K562 (cell line): ENCODE data around the gene B4GALNT3. TPM values are rescaled to one million over a fixed set of nuclear protein-coding genes. Genes with fewer than 3 reads are reported as not detected.

ENCODE experiments used
- ATAC-seq: fragments of 200-7000 bp; cut with Tn5 transposase; 3 replicates; pipeline ENCODE4 v1.9.1; 2020; ENCODE audit warnings: moderate library complexity
- BruUV-seq: library from RNA; stranded (reverse); fragments of 400-500 nt; replicated peaks from 2 replicates; lab custom pipeline; 2021; lab: Mats Ljungman, UMichigan
- CTCF ChIA-PET: fragments of 300-600 bp; formaldehyde crosslinking; extraction: SDS; loops from one replicate; lab custom pipeline; 2021; ENCODE audit warnings: low intra/inter-chr PET ratio; lab: Yijun Ruan, JAX
- POLR2A ChIA-PET: fragments of 300-600, 350-650 bp; sonication (Branson Sonifier 250); formaldehyde crosslinking; extraction: SDS; loops from one replicate; lab custom pipeline; 2021; ENCODE audit warnings: antibody characterized with exemption, inconsistent platforms; lab: Yijun Ruan, JAX
- DNase-seq, 4 experiments: peaks; one replicate each; pipeline versions ENCODE4 v3.0.0 to v3.0.0-alpha.2; 2011 to 2018; ENCODE audit warnings: low spot score in 3 of 4, mixed read lengths in 3 of 4; ENCODE audit errors: extremely low read depth in 1 of 4
- FAIRE-seq: peaks from 2 replicates; lab custom pipeline; 2011; peaks lifted over from hg19 to GRCh38; lab: Jason Lieb, UNC
- H2AFZ ChIP-seq: 2 replicates; pipeline ENCODE4 v1.6.0; 2011; ENCODE audit warnings: low read depth, low read length, control low read depth, inconsistent platforms
- H3K27ac ChIP-seq: fragments of 200-600 bp; 3 replicates; pipeline ENCODE4 v1.8.0; 2011; ENCODE audit warnings: low read depth, mild to moderate bottlenecking, control low read depth, inconsistent platforms, low read length, moderate library complexity, mixed read lengths; ENCODE audit errors: extremely low read depth
- H3K27me3 ChIP-seq, 2 experiments: fragments of 300-600 bp in 1 of 2; 2 replicates in 1 of 2; 3 replicates in 1 of 2; pipeline versions ENCODE4 v1.6.0 to v1.8.0; 2011; ENCODE audit warnings: inconsistent platforms in 2 of 2, low read length in 2 of 2, mild to moderate bottlenecking in 1 of 2, mixed read lengths in 1 of 2, moderate library complexity in 1 of 2; ENCODE audit not compliant: control insufficient read depth in 2 of 2, insufficient read depth in 2 of 2
- H3K36me3 ChIP-seq: fragments of 300-600 bp; 3 replicates; pipeline ENCODE4 v1.8.0; 2011; ENCODE audit warnings: mild to moderate bottlenecking, low read length, inconsistent platforms; ENCODE audit not compliant: control insufficient read depth, insufficient read depth
- H3K4me1 ChIP-seq, 2 experiments: fragments of 200-600 bp in 1 of 2; replicated peaks in 1 of 2; 2 replicates in 1 of 2; 3 replicates in 1 of 2; pipeline versions ENCODE4 v1.5.1 to v1.8.0; 2011; ENCODE audit warnings: inconsistent platforms in 2 of 2, low read length in 2 of 2, mild to moderate bottlenecking in 1 of 2, mixed read lengths in 1 of 2, moderate library complexity in 1 of 2; ENCODE audit not compliant: control insufficient read depth in 2 of 2, insufficient read depth in 2 of 2
- H3K4me2 ChIP-seq: 2 replicates; pipeline ENCODE4 v1.6.1; 2011; ENCODE audit warnings: low read length, control low read depth, inconsistent platforms, mixed read lengths; ENCODE audit not compliant: insufficient read depth
- H3K4me3 ChIP-seq: fragments of 200-600 bp; sonication (generic), shearing (Covaris generic); 2 replicates; pipeline ENCODE4 v1.5.1; 2016; ENCODE audit warnings: control low read depth, inconsistent platforms
- H3K79me2 ChIP-seq: fragments of 200-600 bp; 3 replicates; pipeline ENCODE4 v1.8.0; 2011; ENCODE audit warnings: low read length, inconsistent platforms; ENCODE audit not compliant: control insufficient read depth, insufficient read depth
- H3K9ac ChIP-seq, 2 experiments: 2 replicates each; pipeline versions ENCODE4 v1.6.0 to v1.6.1; 2011; ENCODE audit warnings: low read depth in 2 of 2, low read length in 2 of 2, control low read depth in 1 of 2, inconsistent platforms in 1 of 2, mild to moderate bottlenecking in 1 of 2, mixed read lengths in 1 of 2; ENCODE audit not compliant: insufficient read depth in 1 of 2
- H3K9me1 ChIP-seq: one replicate; pipeline ENCODE4 v1.6.0; 2011; ENCODE audit warnings: inconsistent platforms, mild to moderate bottlenecking, low read length, moderate library complexity; ENCODE audit not compliant: control insufficient read depth, insufficient read depth
- H3K9me3 ChIP-seq: replicated peaks from 2 replicates; pipeline ENCODE4 v1.5.1; 2011; ENCODE audit warnings: low read depth, low read length, inconsistent platforms; ENCODE audit not compliant: control insufficient read depth, insufficient read depth
- H4K20me1 ChIP-seq: replicated peaks from 2 replicates; pipeline ENCODE4 v1.6.1; 2011; ENCODE audit warnings: low read length, inconsistent platforms, mixed read lengths; ENCODE audit not compliant: control insufficient read depth, insufficient read depth
- CSDE1 ChIP-seq, 2 experiments: fragments of 450-650 bp; IDR thresholded peaks; 2 replicates each; pipeline ENCODE4 v1.6.1; 2016; ENCODE audit warnings: mild to moderate bottlenecking in 1 of 2
- CTCF ChIP-seq, 3 experiments: IDR thresholded peaks in 2 of 3; conservative IDR thresholded peaks in 1 of 3; 2 replicates each; pipeline ENCODE4 v1.5.1; 2011 to 2012; ENCODE audit warnings: low read length in 3 of 3, mild to moderate bottlenecking in 3 of 3, control low read depth in 2 of 3, improper control_type of control experiment in 1 of 3, inconsistent platforms in 1 of 3, low read depth in 1 of 3, mixed read lengths in 1 of 3, moderate library complexity in 1 of 3; ENCODE audit not compliant: insufficient read depth in 2 of 3
- RAD21 ChIP-seq, 2 experiments: fragments of 250-450 bp in 1 of 2; fragments of 450-650 bp in 1 of 2; sonication (Bioruptor Pico) in 1 of 2; formaldehyde crosslinking in 1 of 2; IDR thresholded peaks in 1 of 2; conservative IDR thresholded peaks in 1 of 2; 2 replicates each; pipeline versions ENCODE4 v1.4.0 to v1.8.0; 2020 to 2022; ENCODE audit warnings: mild to moderate bottlenecking in 2 of 2, moderate library complexity in 1 of 2
- WGBS: fragments of 100-300 bp; shearing (Covaris generic); methylation state at CpG from one replicate; pipeline ENCODE4 v1.1.6; 2016; ENCODE audit warnings: low coverage, mixed read lengths; ENCODE audit not compliant: insufficient coverage; ENCODE audit errors: missing lambda C conversion rate; 5-methylcytosine and 5-hydroxymethylcytosine counted together
- in situ Hi-C: fragments of 300-500 bp; cut with MboI; formaldehyde crosslinking; loops from 4 replicates; pipeline ENCODE4 v1.15.0; 2018; ENCODE audit warnings: inconsistent platforms, mixed read lengths
- intact Hi-C: fragments of 100-400 bp; cut with micrococcal nuclease; formaldehyde crosslinking; loops from 2 replicates; pipeline ENCODE4 v1.14.2; 2022
- polyA plus RNA-seq, 8 experiments: library from polyadenylated mRNA; depleted of rRNA in 4 of 8; stranded (reverse) in 5 of 8; unstranded in 3 of 8; fragments of >200 nt; fragmentation: Nextera tagmentation in 2 of 8; fragmentation: Illumina TruSeq in 1 of 8; extraction: Ambion mirVana in 2 of 8; extraction: Trizol in 1 of 8; gene quantifications; 2 replicates each; pipeline versions ENCODE4 v1.2.1 to v1.2.3, GENCODE V29; 2011 to 2014; ENCODE audit warnings: inconsistent platforms in 1 of 8, missing spikeins in 1 of 8
- total RNA-seq, 7 experiments: library from RNA; depleted of rRNA in 6 of 7; stranded (reverse); fragments of >200 nt in 6 of 7; fragmentation: Illumina TruSeq in 2 of 7; extraction: Trizol in 2 of 7; gene quantifications; 2 replicates each; pipeline versions ENCODE4 v1.2.1 to v1.2.3, GENCODE V29; 2011 to 2021; ENCODE audit warnings: low replicate concordance in 1 of 7

The B4GALNT3 gene
- total and polyA plus RNA-seq, 9 of the 15 experiments (the other 6 are each of a cell fraction or from before 2014, with no cell fraction given) = 0.04 to 0.36 (median 0.10) TPM; not detected in 6

- H3K36me3 ChIP-seq = no peaks in the 10 kb centered on the region
- CTCF ChIA-PET = interaction anchor here (1.1 kb wide), 1 partner anchor 57 kb away, joined by 7 read pairs; no protein-coding TSS in a partner anchor
- in situ Hi-C loops = no loop called here
Observed at GRCh38 chr12:499837-500458, 40.2 kb downstream of the B4GALNT3 start.

More at GRCh38 chr12:499837-500458, 40.2 kb downstream of the B4GALNT3 start:
- Histone ChIP-seq H3K27ac (no peak overlapping the region), H2AFZ (no peak overlapping the region), H3K9me3 (no peaks in the 10 kb centered on the region), H3K4me3 (no peak overlapping the region), H3K79me2 (no peaks in the 10 kb centered on the region), H3K4me1 (no peaks in the 10 kb centered on the region), H4K20me1 (peaks cover 4% of the 10 kb centered on the region; the same call in 1 of the 2 replicates), H3K9me1 (no peaks in the 10 kb centered on the region), H3K27me3 (peaks cover 32 to 52% of the 10 kb centered on the region in 2 experiments), H3K9ac (no peak overlapping the region), H3K4me2 (no peak overlapping the region)
- BruUV-seq = no TSS peak
- 0% methylated on average over 8 of the region's 8 CpGs for WGBS
- POLR2A ChIA-PET = no interaction called here
- intact Hi-C loops = no loop called here
- FAIRE-seq (no peak), ATAC-seq (no peak), DNase-seq (no peak)
- TF ChIP-seq RAD21 (CRISPR knock-in tag; conservative IDR thresholded peaks at IDR 0.05 in 1 of 2, IDR thresholded peaks at IDR 0.05 in 1 of 2) (peak in 1 of 2 experiments; percentile 27; a peak in 1 of 4 replicates), CTCF (IDR thresholded peaks at IDR 0.05 in 2 of 3, conservative IDR thresholded peaks at IDR 0.05 in 1 of 3; ENCODE audit: insufficient read depth in 2 of 3, low read depth in 1 of 3, low read length in 3 of 3) (peak; percentile 17 to 31 (median 29); a peak in 2 of 6 replicates), CSDE1 (IDR thresholded peaks at IDR 0.05) (no peak)
